ENCODE measurements around the gene TBX6.
"Not testable (repeated sequence)": the region's sequence is repeated elsewhere in the genome, so short reads cannot be mapped to it uniquely, and the experiment has no call there.

The TBX6 gene

GRCh38 chr16:30120340-30121105 is 28.8 kb upstream of the TBX6 start:
- no peak for DNase-seq
- Mint-ChIP-seq H3K4me1 (peaks cover 30% of the 10 kb centered on the region), H3K27me3 (ENCODE audit: low read depth, poor library complexity) (peaks cover 7% of the 10 kb centered on the region), H3K4me3 (peak overlapping the region; percentile 52), H3K9me3 (no peaks in the 10 kb centered on the region), H3K36me3 (ENCODE audit: low read depth) (peaks cover 30% of the 10 kb centered on the region), H3K27ac (no peak overlapping the region)
- TF ChIP-seq, protein P1, sequence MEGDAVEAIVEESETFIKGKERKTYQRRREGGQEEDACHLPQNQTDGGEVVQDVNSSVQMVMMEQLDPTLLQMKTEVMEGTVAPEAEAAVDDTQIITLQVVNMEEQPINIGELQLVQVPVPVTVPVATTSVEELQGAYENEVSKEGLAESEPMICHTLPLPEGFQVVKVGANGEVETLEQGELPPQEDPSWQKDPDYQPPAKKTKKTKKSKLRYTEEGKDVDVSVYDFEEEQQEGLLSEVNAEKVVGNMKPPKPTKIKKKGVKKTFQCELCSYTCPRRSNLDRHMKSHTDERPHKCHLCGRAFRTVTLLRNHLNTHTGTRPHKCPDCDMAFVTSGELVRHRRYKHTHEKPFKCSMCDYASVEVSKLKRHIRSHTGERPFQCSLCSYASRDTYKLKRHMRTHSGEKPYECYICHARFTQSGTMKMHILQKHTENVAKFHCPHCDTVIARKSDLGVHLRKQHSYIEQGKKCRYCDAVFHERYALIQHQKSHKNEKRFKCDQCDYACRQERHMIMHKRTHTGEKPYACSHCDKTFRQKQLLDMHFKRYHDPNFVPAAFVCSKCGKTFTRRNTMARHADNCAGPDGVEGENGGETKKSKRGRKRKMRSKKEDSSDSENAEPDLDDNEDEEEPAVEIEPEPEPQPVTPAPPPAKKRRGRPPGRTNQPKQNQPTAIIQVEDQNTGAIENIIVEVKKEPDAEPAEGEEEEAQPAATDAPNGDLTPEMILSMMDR (IDR thresholded peaks at IDR 0.05) = no peak

DNA sequence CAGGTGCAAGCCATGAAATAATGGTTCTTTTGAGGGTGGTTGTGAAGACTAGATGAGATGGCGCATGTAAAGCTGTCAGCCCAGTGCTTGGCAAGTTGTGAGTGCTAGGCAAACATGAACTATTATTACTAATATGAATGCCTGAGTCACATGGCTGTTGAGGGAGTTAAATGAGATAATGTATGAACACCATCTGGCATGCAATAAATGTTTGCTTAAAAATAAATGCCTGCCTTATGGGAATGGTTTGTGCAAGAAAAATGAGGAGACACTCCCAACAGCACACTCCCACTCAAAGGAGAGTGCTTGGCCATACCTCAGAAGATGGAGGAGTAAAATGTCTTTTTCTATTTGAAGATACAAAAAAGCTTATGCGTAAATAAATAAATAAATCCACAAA is 27.7 kb upstream of the TBX6 start:
- peaks cover 27% of the 10 kb centered on the region for H3K4me1 Mint-ChIP-seq
- peaks cover 5% of the 10 kb centered on the region for H3K27me3 Mint-ChIP-seq (ENCODE audit: low read depth, poor library complexity)
- peak overlapping the region; percentile 31 for H3K27ac Mint-ChIP-seq
- TF ChIP-seq, protein P1 (IDR thresholded peaks at IDR 0.05) = no peak
- H3K36me3 Mint-ChIP-seq (ENCODE audit: low read depth) = peaks cover 30% of the 10 kb centered on the region
- no peak for DNase-seq
- no peak overlapping the region for H3K4me3 Mint-ChIP-seq
- H3K9me3 Mint-ChIP-seq = no peaks in the 10 kb centered on the region

DNA sequence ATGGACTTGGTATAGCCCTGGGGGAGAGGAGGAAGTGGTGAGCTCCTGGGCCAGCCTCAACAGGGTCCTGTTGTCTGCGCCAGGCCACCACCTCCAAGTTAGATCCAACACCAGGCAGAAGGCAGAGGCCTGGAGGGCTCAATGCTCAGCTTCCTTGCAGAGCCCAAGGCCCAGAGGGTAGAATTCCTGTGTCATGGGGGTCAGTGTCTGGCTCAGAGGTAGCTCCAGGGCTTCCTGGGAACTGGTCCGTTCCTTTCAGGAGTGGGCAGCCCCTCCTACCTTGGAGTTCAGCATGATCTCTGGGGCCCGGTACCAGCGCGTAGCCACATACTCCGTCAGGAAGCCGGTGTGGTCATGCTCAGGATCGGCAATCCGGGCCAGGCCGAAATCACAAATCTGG is 26.0 kb upstream of the TBX6 start:
- H3K4me1 Mint-ChIP-seq = peaks cover 20% of the 10 kb centered on the region
- TF ChIP-seq, protein P1 (IDR thresholded peaks at IDR 0.05) = no peak
- H3K27ac Mint-ChIP-seq = no peak overlapping the region
- H3K36me3 Mint-ChIP-seq (ENCODE audit: low read depth) = peaks cover 30% of the 10 kb centered on the region
- no peak overlapping the region for H3K4me3 Mint-ChIP-seq
- DNase-seq = no peak
- H3K9me3 Mint-ChIP-seq = no peaks in the 10 kb centered on the region
- peaks cover 5% of the 10 kb centered on the region for H3K27me3 Mint-ChIP-seq (ENCODE audit: low read depth, poor library complexity)

DNA sequence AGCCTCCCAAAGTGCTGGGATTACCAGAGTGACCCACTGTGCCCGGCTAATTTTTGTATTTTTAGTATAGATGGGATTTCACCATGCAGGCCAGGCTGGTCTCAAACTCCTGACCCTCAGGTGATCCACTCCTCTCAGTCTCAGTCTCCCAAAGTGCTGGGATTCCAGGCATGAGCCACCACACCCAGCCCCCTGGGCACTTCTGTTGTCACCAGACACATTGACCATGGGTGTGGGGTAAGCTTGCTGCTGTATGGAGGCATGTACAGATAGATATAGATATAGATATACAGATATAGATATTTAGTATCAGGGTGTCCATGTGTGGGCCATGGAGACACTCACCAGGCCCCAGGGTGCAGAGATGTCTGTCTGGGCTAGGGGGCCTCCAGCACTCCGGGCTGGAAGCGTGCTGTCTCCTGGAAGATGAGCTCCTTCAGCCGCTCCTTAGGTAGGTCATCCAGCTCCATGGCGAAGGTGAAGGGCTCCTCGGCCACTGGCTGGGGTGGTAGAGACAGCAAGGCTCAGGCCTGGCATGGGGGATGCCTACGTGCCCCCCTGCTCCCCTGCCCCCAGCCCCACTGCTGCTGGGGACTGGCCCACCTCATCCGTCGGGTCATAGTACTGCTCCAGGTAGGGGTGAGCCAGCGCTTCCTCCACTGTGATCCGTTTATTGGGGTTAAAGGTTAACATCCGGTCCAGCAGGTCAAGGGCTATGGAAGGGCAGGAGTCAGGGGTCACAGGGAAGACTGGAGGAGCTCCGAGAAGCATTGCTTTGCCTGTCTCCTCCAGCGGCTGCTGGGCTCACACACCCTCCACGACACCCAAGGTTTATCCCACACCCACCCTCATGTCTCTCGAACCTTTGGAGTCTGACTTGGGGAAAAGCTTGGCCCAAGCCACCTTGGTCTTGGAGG is 24.8 kb upstream of the TBX6 start:
- DNase-seq = no peak
- Mint-ChIP-seq H3K9me3 (no peaks in the 10 kb centered on the region), H3K4me1 (peaks cover 13% of the 10 kb centered on the region), H3K36me3 (ENCODE audit: low read depth) (peaks cover 32% of the 10 kb centered on the region), H3K27me3 (ENCODE audit: low read depth, poor library complexity) (peaks cover 3% of the 10 kb centered on the region), H3K4me3 (no peak overlapping the region), H3K27ac (no peak overlapping the region)
- TF ChIP-seq, protein P1 (IDR thresholded peaks at IDR 0.05) = no peak

- Mint-ChIP-seq H3K4me1 (peaks cover 16% of the 10 kb centered on the region), H3K36me3 (ENCODE audit: low read depth) (peaks cover 30% of the 10 kb centered on the region), H3K27ac (no peak overlapping the region), H3K4me3 (no peak overlapping the region), H3K9me3 (no peaks in the 10 kb centered on the region), H3K27me3 (ENCODE audit: low read depth, poor library complexity) (peaks cover 6% of the 10 kb centered on the region)
- DNase-seq = no peak
- TF ChIP-seq, protein P1 (IDR thresholded peaks at IDR 0.05) = no peak
Measured at GRCh38 chr16:30115238-30115637, 23.5 kb upstream of the TBX6 start.

GRCh38 chr16:30114833-30115232 is 23.1 kb upstream of the TBX6 start:
- not testable (repeated sequence) for H3K27ac Mint-ChIP-seq; DNase-seq; H3K4me3 Mint-ChIP-seq; H3K27me3 Mint-ChIP-seq (ENCODE audit: low read depth, poor library complexity); H3K9me3 Mint-ChIP-seq
- H3K36me3 Mint-ChIP-seq (ENCODE audit: low read depth) = peaks cover 26% of the 10 kb centered on the region
- H3K4me1 Mint-ChIP-seq = peaks cover 16% of the 10 kb centered on the region

Data from nephron progenitor cell (in vitro differentiated cells).